Lung (tissue), 12 donors: ENCODE measurements around the gene NPEPL1. TPM values are rescaled to one million over a fixed set of nuclear protein-coding genes. Genes with fewer than 3 reads are reported as not detected.

ENCODE experiments used
- ATAC-seq: fragments of 200-7000 bp; cut with Tn5 transposase; one replicate; pipeline ENCODE4 v1.9.1; 2020; ENCODE audit warnings: moderate number of reproducible peaks; ENCODE audit not compliant: insufficient read depth, low FRiP score
- DNase-seq, 3 donors: peaks; one replicate each; pipeline ENCODE4 v3.0.0-alpha.2; 2013 to 2017
- H3K27ac ChIP-seq, 2 donors: one replicate each; pipeline ENCODE4 v1.5.1; 2013; ENCODE audit warnings: mild to moderate bottlenecking in 2 of 2, moderate library complexity in 2 of 2, control low read depth in 1 of 2, inconsistent platforms in 1 of 2, low read depth in 1 of 2, low read length in 1 of 2
- H3K27me3 ChIP-seq, 3 donors: one replicate each; pipeline ENCODE4 v1.5.1; 2013; ENCODE audit warnings: low read length in 2 of 3; ENCODE audit not compliant: control insufficient read depth in 3 of 3, insufficient read depth in 3 of 3
- H3K36me3 ChIP-seq, 4 donors: one replicate each; pipeline ENCODE4 v1.5.1; 2013; ENCODE audit warnings: low read length in 4 of 4, mild to moderate bottlenecking in 1 of 4, moderate library complexity in 1 of 4; ENCODE audit not compliant: control insufficient read depth in 4 of 4, insufficient read depth in 4 of 4
- H3K4me1 ChIP-seq, 5 donors: one replicate each; pipeline ENCODE4 v1.5.1; 2013; ENCODE audit warnings: low read length in 5 of 5, mild to moderate bottlenecking in 2 of 5, moderate library complexity in 1 of 5; ENCODE audit not compliant: control insufficient read depth in 5 of 5, insufficient read depth in 5 of 5
- H3K4me3 ChIP-seq: one replicate; pipeline ENCODE4 v1.5.1; 2013; ENCODE audit warnings: mild to moderate bottlenecking, control low read depth, moderate library complexity
- H3K9ac ChIP-seq, 2 donors: one replicate each; pipeline ENCODE4 v1.5.1; 2013; ENCODE audit warnings: low read length in 2 of 2, control low read depth in 1 of 2; ENCODE audit not compliant: insufficient read depth in 1 of 2
- H3K9me3 ChIP-seq, 4 donors: one replicate each; pipeline ENCODE4 v1.5.1; 2013; ENCODE audit warnings: low read length in 3 of 4, mild to moderate bottlenecking in 1 of 4, moderate library complexity in 1 of 4; ENCODE audit not compliant: control insufficient read depth in 4 of 4, insufficient read depth in 3 of 4
- WGBS, 2 donors: extraction: QIAGEN DNeasy Blood & Tissue Kit; methylation state at CpG; one replicate each; pipeline ENCODE4 v1.1.7; 2013; 5-methylcytosine and 5-hydroxymethylcytosine counted together
- polyA plus RNA-seq, 2 donors: library from polyadenylated mRNA; stranded (reverse); fragments of 200-250 nt; gene quantifications; one replicate each; pipeline ENCODE4 v1.2.1, GENCODE V29; 2013
- total RNA-seq, 2 donors: library from RNA; depleted of rRNA in 1 of 2; stranded (reverse); fragments of >200 nt in 1 of 2; gene quantifications; one replicate each; pipeline ENCODE4 v1.2.1, GENCODE V29; 2014 to 2021
- TF ChIP-seq, protein P1 (sequence below): IDR thresholded peaks from 2 replicates; pipeline ENCODE4 v1.5.1; 2012; ENCODE audit warnings: mild to moderate bottlenecking; ENCODE audit errors: control extremely low read depth, extremely low read depth
- donor health status: control.
- donor health status: control.
- donor health status: Bipolar disorder and iron deficiency.
- donor health status: healthy.
- donor health status: DM: yes; HTN: yes; CAD: no.

Gene NPEPL1
- total and polyA plus RNA-seq, 4 donors: 24.3 to 46.2 (median 41.2) TPM

DNA sequence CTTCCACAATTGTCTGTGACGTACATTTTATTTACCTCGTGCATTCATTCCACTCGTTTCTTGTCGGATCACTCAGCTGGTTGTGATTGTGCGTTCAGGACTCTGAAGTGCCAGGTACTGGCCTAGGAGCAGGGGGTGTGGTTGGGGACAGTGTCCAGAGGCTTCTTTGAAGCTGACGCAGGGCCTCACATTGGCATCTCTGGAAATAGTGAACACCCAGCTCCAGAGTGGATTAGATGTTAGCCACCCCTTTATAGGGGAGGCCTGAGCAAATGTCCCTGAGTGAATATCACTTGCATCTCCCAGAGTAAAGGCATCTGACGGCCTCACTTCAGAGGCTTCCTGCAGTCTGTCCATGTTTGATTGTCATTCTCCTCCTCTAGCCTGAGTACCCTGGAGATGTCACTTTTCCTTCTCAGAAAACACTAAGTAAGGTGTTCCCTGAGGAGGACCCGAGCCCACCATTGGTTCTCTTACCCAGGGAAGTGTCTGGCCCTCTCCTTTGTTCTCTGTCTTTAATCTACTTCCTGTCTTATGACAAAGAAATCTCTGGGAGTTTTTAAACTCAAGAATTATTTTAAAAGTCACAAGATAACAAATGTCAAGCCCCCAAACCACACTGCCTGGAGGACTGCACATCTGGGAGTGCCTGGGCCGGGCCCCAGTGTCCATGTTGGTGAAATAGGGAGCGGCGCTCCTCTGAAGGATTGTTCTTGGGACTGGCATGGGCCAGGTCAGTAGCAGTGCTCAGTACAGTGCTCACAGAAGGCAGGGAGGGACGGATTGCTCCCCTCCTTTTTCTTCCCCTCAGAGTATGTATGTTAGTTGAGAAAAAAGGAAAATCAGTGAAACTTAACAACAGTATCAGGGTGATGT is 30.8 kb upstream of the NPEPL1 start:
- DNase-seq (no peak), ATAC-seq (no peak)
- Histone ChIP-seq H3K9ac (no peak overlapping the region), H3K27me3 (no peaks in the 10 kb centered on the region), H3K27ac (no peak overlapping the region), H3K4me3 (no peak overlapping the region), H3K36me3 (peaks cover 3 to 13% (median 7%) of the 10 kb centered on the region in 4 donors), H3K9me3 (no peaks in the 10 kb centered on the region), H3K4me1 (peaks cover 2 to 14% (median 6%) of the 10 kb centered on the region in 5 donors)
- 71 to 80% methylated on average over 12 of the region's 12 CpGs for WGBS, 2 donors
- TF ChIP-seq, protein P1, sequence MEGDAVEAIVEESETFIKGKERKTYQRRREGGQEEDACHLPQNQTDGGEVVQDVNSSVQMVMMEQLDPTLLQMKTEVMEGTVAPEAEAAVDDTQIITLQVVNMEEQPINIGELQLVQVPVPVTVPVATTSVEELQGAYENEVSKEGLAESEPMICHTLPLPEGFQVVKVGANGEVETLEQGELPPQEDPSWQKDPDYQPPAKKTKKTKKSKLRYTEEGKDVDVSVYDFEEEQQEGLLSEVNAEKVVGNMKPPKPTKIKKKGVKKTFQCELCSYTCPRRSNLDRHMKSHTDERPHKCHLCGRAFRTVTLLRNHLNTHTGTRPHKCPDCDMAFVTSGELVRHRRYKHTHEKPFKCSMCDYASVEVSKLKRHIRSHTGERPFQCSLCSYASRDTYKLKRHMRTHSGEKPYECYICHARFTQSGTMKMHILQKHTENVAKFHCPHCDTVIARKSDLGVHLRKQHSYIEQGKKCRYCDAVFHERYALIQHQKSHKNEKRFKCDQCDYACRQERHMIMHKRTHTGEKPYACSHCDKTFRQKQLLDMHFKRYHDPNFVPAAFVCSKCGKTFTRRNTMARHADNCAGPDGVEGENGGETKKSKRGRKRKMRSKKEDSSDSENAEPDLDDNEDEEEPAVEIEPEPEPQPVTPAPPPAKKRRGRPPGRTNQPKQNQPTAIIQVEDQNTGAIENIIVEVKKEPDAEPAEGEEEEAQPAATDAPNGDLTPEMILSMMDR: no peak

DNA sequence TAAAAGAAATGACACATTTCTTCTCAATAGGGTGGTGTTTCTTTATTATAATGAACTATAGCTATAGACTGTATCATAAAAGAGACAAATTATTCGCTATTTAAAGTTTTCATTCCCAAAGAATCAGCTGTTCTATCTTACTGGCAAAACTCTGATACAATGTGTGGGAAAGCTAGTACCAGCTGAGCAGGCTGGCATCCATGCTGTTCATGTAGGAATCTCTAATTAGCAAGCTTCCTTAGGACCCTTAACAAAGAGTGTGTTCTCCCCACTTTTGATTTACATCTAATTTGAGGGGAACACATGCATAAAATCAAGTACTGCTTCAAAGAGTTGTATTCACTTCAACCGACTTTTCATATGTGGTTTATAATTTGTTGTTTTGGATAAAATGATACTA is 28.3 kb upstream of the NPEPL1 start:
- Histone ChIP-seq H3K27me3 (no peaks in the 10 kb centered on the region), H3K4me3 (no peak overlapping the region), H3K36me3 (peaks cover 9 to 25% (median 15%) of the 10 kb centered on the region in 4 donors), H3K4me1 (peaks cover 0 to 5% (median 0%) of the 10 kb centered on the region in 5 donors), H3K27ac (no peak overlapping the region), H3K9ac (no peak overlapping the region), H3K9me3 (no peaks in the 10 kb centered on the region)
- ATAC-seq (no peak), DNase-seq (no peak)
- 94 to 95% methylated on average over 2 of the region's 2 CpGs for WGBS, 2 donors
- TF ChIP-seq, protein P1: no peak

DNA sequence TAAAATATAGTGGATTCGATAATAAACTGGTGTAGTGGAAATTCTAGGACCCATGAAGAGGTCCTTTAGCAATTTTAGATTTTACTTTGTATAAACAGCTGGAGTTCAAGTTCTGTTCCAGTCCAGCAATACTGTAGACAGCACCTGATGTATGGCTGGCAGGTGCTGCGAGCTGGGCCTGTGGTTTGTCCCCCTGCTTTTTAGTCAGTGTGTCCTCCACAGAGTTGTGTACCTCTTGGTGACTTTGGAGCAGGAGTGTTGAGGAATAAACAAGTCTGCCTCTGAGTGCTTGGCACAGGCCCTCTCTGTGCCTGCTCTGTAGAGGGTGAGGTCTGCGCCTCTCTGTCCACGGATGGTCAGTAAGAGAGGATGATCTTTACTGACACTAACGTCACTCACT is 27.7 kb upstream of the NPEPL1 start:
- TF ChIP-seq, protein P1: no peak
- no peak for DNase-seq

More for the DNA sequence above, 27.7 kb upstream of the NPEPL1 start:
- no peak for ATAC-seq
- WGBS, 2 donors: 81 to 94% methylated on average over 5 of the region's 5 CpGs
- Histone ChIP-seq H3K27me3 (no peaks in the 10 kb centered on the region), H3K36me3 (peaks cover 9 to 28% (median 20%) of the 10 kb centered on the region in 4 donors), H3K4me1 (peaks cover 0 to 4% (median 0%) of the 10 kb centered on the region in 5 donors), H3K9ac (no peak overlapping the region), H3K27ac (no peak overlapping the region), H3K9me3 (no peaks in the 10 kb centered on the region), H3K4me3 (no peak overlapping the region)
